GM23248 (cell line): ENCODE data around the gene CCM2L. TPM values are rescaled to one million over a fixed set of nuclear protein-coding genes. Genes with fewer than 3 reads are reported as not detected.
"Not testable (repeated sequence)": the region's sequence is repeated elsewhere in the genome, so short reads cannot be mapped to it uniquely, and the experiment has no call there.

Experiments
- DNase-seq: peaks from one replicate; pipeline ENCODE4 v3.0.0-alpha.2; 2015
- H2AFZ ChIP-seq: fragments of 200-600 bp; sonication (generic); 2 replicates; pipeline ENCODE4 v1.6.1; 2016; ENCODE audit warnings: antibody characterized with exemption
- H3F3A ChIP-seq: fragments of 200-600 bp; sonication (generic); 2 replicates; pipeline ENCODE4 v1.6.1; 2016; ENCODE audit warnings: mild to moderate bottlenecking, antibody characterized with exemption, mixed run types; ENCODE audit not compliant: insufficient read depth
- H3K27ac ChIP-seq: fragments of 200-600 bp; sonication (generic); 2 replicates; pipeline ENCODE4 v1.5.1; 2016; ENCODE audit warnings: mild to moderate bottlenecking
- H3K27me3 ChIP-seq: fragments of 200-600 bp; sonication (generic); replicated peaks from 2 replicates; pipeline ENCODE4 v1.6.1; 2016; ENCODE audit warnings: mild to moderate bottlenecking; ENCODE audit not compliant: insufficient read depth
- H3K36me3 ChIP-seq: fragments of 200-600 bp; sonication (generic); 2 replicates; pipeline ENCODE4 v1.6.1; 2016; ENCODE audit warnings: low read depth, mild to moderate bottlenecking
- H3K4me1 ChIP-seq: fragments of 200-600 bp; sonication (generic); 2 replicates; pipeline ENCODE4 v1.6.1; 2016; ENCODE audit warnings: mild to moderate bottlenecking; ENCODE audit not compliant: insufficient read depth
- H3K4me2 ChIP-seq: fragments of 200-600 bp; sonication (generic); one replicate; pipeline ENCODE4 v1.6.1; 2016; ENCODE audit warnings: mild to moderate bottlenecking; ENCODE audit not compliant: unreplicated experiment
- H3K4me3 ChIP-seq: fragments of 200-600 bp; sonication (generic); 2 replicates; pipeline ENCODE4 v1.5.1; 2016; ENCODE audit warnings: mild to moderate bottlenecking
- H3K79me2 ChIP-seq: fragments of 200-600 bp; sonication (generic); 2 replicates; pipeline ENCODE4 v1.6.1; 2016; ENCODE audit warnings: mild to moderate bottlenecking; ENCODE audit not compliant: insufficient read depth
- H3K9ac ChIP-seq: fragments of 200-600 bp; sonication (generic); 2 replicates; pipeline ENCODE4 v1.6.1; 2016; ENCODE audit warnings: mild to moderate bottlenecking
- H3K9me2 ChIP-seq: fragments of 200-600 bp; sonication (generic); 2 replicates; pipeline ENCODE4 v1.6.1; 2016; ENCODE audit warnings: mixed run types, mild to moderate bottlenecking, moderate library complexity; ENCODE audit not compliant: insufficient read depth
- H3K9me3 ChIP-seq: fragments of 200-600 bp; sonication (generic); one replicate; pipeline ENCODE4 v1.6.1; 2017; ENCODE audit warnings: low read depth
- H4K20me1 ChIP-seq: fragments of 200-600 bp; sonication (generic); 2 replicates; pipeline ENCODE4 v1.6.0; 2016; ENCODE audit not compliant: insufficient read depth
- EZH2 ChIP-seq: fragments of 200-600 bp; sonication (generic); IDR thresholded peaks from 2 replicates; pipeline ENCODE4 v1.6.1; 2018; ENCODE audit warnings: antibody characterized with exemption, mild to moderate bottlenecking; ENCODE audit not compliant: insufficient read depth, poor library complexity, severe bottlenecking
- EZH2phosphoT487 ChIP-seq: fragments of 200-600 bp; sonication (generic); IDR thresholded peaks from 2 replicates; pipeline ENCODE4 v1.6.1; 2018; ENCODE audit warnings: antibody characterized with exemption, moderate library complexity, mild to moderate bottlenecking, low read depth; ENCODE audit not compliant: insufficient read depth
- WGBS, 2 experiments: methylation state at CpG; one replicate each; pipeline ENCODE4 v1.1.6; 2015 to 2017; ENCODE audit warnings: low lambda C conversion rate in 2 of 2, low coverage in 1 of 2; ENCODE audit errors: missing lambda C conversion rate in 2 of 2; 5-methylcytosine and 5-hydroxymethylcytosine counted together
- in situ Hi-C: fragments of 300-500 bp; cut with MboI; formaldehyde crosslinking; loops from 2 replicates; pipeline ENCODE4 v1.15.0; 2020
- polyA plus RNA-seq: library from polyadenylated mRNA; unstranded; fragments of >200 nt; fragmentation: Nextera tagmentation; extraction: Ambion mirVana; gene quantifications from 2 replicates; pipeline ENCODE4 v1.2.1, GENCODE V29; 2016
- total RNA-seq: library from RNA; depleted of rRNA; stranded (reverse); fragments of >200 nt; shearing (Covaris generic); gene quantifications from 2 replicates; pipeline ENCODE4 v1.2.3, GENCODE V29; 2014

Gene CCM2L
- total and polyA plus RNA-seq, 2 experiments from 2014 or later: not detected

- no peaks in the 10 kb centered on the region for H4K20me1 ChIP-seq
- no peaks in the 10 kb centered on the region for H3K79me2 ChIP-seq
- no peaks in the 10 kb centered on the region for H3K9me2 ChIP-seq
- in situ Hi-C loops: no loop called here
- no peaks in the 10 kb centered on the region for H3K36me3 ChIP-seq
- peaks cover 11% of the 10 kb centered on the region; the same call in 1 of the 2 replicates for H3F3A ChIP-seq
- no peak overlapping the region for H3K4me2 ChIP-seq
- H3K4me3 ChIP-seq: no peak overlapping the region
- TF ChIP-seq EZH2phosphoT487: no peak
- peak; percentile 28 for TF ChIP-seq EZH2
- H3K4me1 ChIP-seq: peaks cover 7% of the 10 kb centered on the region; the same call in 1 of the 2 replicates
- no peak overlapping the region for H3K27ac ChIP-seq
- no peak overlapping the region for H3K9ac ChIP-seq
- DNase-seq: no peak
- H2AFZ ChIP-seq: no peak overlapping the region
- WGBS, 2 experiments: 27 to 53% methylated on average over 2 of the region's 2 CpGs
- H3K27me3 ChIP-seq: peaks cover 51% of the 10 kb centered on the region
- H3K9me3 ChIP-seq: no peaks in the 10 kb centered on the region
Observed at GRCh38 chr20:32033316-32033715, 23.1 kb downstream of the CCM2L start.

GRCh38 chr20:32033721-32034120 lies 23.5 kb downstream of the CCM2L start:
- H4K20me1 ChIP-seq, H3K4me3 ChIP-seq, H3K4me2 ChIP-seq, H2AFZ ChIP-seq, H3K9ac ChIP-seq, DNase-seq, H3K27ac ChIP-seq, H3K9me2 ChIP-seq, in situ Hi-C loops, H3K79me2 ChIP-seq, H3K9me3 ChIP-seq, H3K36me3 ChIP-seq, H3K4me1 ChIP-seq: not testable (repeated sequence)
- H3K27me3 ChIP-seq: peaks cover 54% of the 10 kb centered on the region
- peaks cover 12% of the 10 kb centered on the region; the same call in 1 of the 2 replicates for H3F3A ChIP-seq
- WGBS, 2 experiments: 42 to 43% methylated on average over 3 of the region's 3 CpGs

GRCh38 chr20:32034581-32035425 lies 24.6 kb downstream of the CCM2L start:
- TF ChIP-seq EZH2phosphoT487: no peak
- TF ChIP-seq EZH2: no peak
- H3K27me3 ChIP-seq: peaks cover 64% of the 10 kb centered on the region

GRCh38 chr20:32035426-32035779 lies 25.2 kb downstream of the CCM2L start:
- Histone ChIP-seq H3K9me3 (no peaks in the 10 kb centered on the region), H3K9ac (no peak overlapping the region), H3K9me2 (no peaks in the 10 kb centered on the region), H3K4me3 (no peak overlapping the region), H3K27ac (no peak overlapping the region), H3K36me3 (no peaks in the 10 kb centered on the region), H4K20me1 (no peaks in the 10 kb centered on the region), H3F3A (peaks cover 12% of the 10 kb centered on the region; the same call in 1 of the 2 replicates), H3K27me3 (peaks cover 67% of the 10 kb centered on the region), H3K4me2 (no peak overlapping the region), H2AFZ (no peak overlapping the region), H3K4me1 (peaks cover 7% of the 10 kb centered on the region; the same call in 1 of the 2 replicates), H3K79me2 (no peaks in the 10 kb centered on the region)
- no peak for DNase-seq
- TF ChIP-seq EZH2phosphoT487: no peak
- no peak for TF ChIP-seq EZH2
- 61% methylated on average over 8 of the region's 8 CpGs for WGBS, 2 experiments
- in situ Hi-C loops: no loop called here

More at GRCh38 chr20:32034581-32035425, 24.6 kb downstream of the CCM2L start:
- Histone ChIP-seq H2AFZ (no peak overlapping the region), H3K4me3 (no peak overlapping the region), H3K9ac (no peak overlapping the region), H3K79me2 (no peaks in the 10 kb centered on the region), H3K9me2 (no peaks in the 10 kb centered on the region), H4K20me1 (no peaks in the 10 kb centered on the region), H3K36me3 (no peaks in the 10 kb centered on the region), H3K4me2 (no peak overlapping the region), H3K9me3 (no peaks in the 10 kb centered on the region), H3K27ac (no peak overlapping the region), H3K4me1 (peaks cover 7% of the 10 kb centered on the region; the same call in 1 of the 2 replicates), H3F3A (peaks cover 12% of the 10 kb centered on the region; the same call in 1 of the 2 replicates)
- in situ Hi-C loops: no loop called here
- peak; percentile 37 for DNase-seq
- WGBS, 2 experiments: 17 to 20% methylated on average over 9 of the region's 9 CpGs
